ENCODE results near the gene KCNH2. TPM values are rescaled to one million over a fixed set of nuclear protein-coding genes. Genes with fewer than 3 reads are reported as not detected.
A peak's percentile ranks its signal among the peaks of the same experiment; 100 is the strongest.

Gene KCNH2
- total RNA-seq, 1 donor from 2014 or later, result 0.37 TPM

DNA sequence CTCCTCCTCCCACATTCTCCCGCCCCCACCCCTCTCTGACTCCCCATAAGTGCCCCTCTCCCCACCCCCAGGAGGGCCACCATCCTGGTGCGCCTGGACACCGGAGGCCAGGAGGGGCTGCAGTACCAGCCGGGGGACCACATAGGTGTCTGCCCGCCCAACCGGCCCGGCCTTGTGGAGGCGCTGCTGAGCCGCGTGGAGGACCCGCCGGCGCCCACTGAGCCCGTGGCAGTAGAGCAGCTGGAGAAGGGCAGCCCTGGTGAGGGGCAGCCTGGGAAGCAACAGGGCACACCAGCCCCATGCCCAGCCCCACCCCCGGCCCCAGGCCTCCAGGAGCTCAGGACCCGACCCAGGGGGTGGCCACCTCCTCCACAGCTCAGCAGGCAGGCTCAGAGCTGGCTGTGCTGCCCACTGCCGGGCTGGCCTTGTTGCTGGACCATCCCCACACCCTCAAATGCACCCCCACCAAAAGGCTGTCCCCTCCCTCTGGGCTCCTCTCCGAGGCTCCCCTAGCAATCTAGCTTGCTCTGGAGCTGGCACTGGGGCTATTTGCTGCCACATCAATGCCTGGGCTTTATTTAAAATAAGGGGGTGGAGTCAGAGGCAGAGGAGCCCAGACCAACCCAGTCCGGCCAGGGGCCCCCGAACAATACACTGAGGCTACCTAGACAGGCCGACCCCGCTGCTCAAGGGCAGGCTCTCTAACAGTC, 31.4 kb upstream of the KCNH2 start:
- Mint-ChIP-seq H3K4me1 (peaks cover 51% of the 10 kb centered on the region), H3K9me3 (no peaks in the 10 kb centered on the region), H3K4me3 (peak overlapping the region; percentile 84), H3K36me3 (ENCODE audit: low read depth) (peaks cover 7% of the 10 kb centered on the region), H3K27me3 (no peaks in the 10 kb centered on the region), H3K27ac (no peak overlapping the region)
- intact Hi-C loops (cut with micrococcal nuclease), result loop anchor here (2.0 to 5.0 kb wide), 5 partner anchors 13 to 687 kb away; partner anchors contain the start of genes ACTR3C, FASTK, KCNH2 and LRRC61
- DNase-seq, result no peak

DNA sequence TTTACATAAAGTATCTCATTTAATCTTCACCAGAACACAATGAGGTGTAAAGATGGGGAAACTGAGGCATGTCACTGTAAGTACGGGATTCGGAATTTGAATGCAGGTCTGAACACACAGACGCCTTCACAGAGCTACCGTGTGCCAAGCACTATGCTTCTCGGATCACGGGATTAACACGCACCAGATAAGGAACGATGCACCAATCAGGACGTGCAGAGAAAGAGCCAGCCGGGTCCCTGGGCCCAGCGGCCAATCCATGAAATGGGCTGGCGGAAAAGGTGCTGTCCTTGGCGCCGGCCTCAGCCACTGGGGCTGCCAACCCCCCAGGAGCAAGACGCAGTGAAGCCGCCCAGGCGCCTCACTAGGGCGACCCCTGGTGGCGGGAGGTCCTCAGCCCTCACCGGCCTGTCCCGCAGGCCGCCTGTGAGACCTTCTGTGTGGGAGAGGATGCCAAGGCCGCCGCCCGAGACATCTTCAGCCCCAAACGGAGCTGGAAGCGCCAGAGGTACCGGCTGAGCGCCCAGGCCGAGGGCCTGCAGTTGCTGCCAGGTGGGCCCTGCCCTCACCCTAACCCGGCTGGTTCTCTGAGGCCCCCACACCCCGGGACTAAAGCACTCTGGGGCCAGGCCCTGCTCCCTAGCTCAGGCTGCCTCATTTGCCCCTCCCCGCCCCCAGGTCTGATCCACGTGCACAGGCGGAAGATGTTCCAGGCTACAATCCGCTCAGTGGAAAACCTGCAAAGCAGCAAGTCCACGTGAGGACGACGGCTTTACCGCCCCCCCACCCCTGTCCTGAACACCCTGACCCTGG, 30.6 kb upstream of the KCNH2 start:
- DNase-seq, result peak; percentile 92
- Mint-ChIP-seq H3K9me3 (no peaks in the 10 kb centered on the region), H3K4me3 (peak overlapping the region; percentile 84), H3K36me3 (ENCODE audit: low read depth) (peaks cover 5% of the 10 kb centered on the region), H3K27me3 (no peaks in the 10 kb centered on the region), H3K4me1 (peaks cover 46% of the 10 kb centered on the region), H3K27ac (peak overlapping the region; percentile 90)
- intact Hi-C loops (cut with micrococcal nuclease), result loop anchor here (2.0 kb wide), 1 partner anchor 686 kb away; the partner anchor contains the start of genes ACTR3C and LRRC61

DNA sequence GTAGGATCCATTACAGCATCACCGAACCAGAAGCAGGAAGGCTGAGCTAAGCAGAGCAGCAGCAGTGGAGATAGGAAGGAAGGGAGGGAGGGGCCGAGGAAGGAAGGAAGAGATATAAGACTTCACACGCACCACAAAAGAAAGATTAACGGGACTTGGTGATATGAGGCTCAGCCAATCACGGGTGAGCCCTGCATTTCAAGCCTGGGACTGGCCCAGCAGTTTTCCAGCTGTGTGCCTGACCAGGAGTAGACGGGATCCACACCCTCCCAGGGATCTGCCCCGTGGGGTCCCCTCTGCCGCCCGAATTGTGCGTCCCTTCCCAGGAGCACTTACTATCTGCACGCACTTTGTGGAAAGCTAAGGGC, 30.0 kb upstream of the KCNH2 start:
- peaks cover 44% of the 10 kb centered on the region for H3K4me1 Mint-ChIP-seq
- peak overlapping the region; percentile 90 for H3K27ac Mint-ChIP-seq
- intact Hi-C loops (cut with micrococcal nuclease), result loop anchor here (2.0 kb wide), 1 partner anchor 685 kb away; the partner anchor contains the start of genes ACTR3C and LRRC61
- H3K36me3 Mint-ChIP-seq (ENCODE audit: low read depth), result peaks cover 5% of the 10 kb centered on the region
- H3K27me3 Mint-ChIP-seq, result no peaks in the 10 kb centered on the region
- no peaks in the 10 kb centered on the region for H3K9me3 Mint-ChIP-seq
- peak; percentile 80 for DNase-seq
- peak overlapping the region; percentile 84 for H3K4me3 Mint-ChIP-seq

DNA sequence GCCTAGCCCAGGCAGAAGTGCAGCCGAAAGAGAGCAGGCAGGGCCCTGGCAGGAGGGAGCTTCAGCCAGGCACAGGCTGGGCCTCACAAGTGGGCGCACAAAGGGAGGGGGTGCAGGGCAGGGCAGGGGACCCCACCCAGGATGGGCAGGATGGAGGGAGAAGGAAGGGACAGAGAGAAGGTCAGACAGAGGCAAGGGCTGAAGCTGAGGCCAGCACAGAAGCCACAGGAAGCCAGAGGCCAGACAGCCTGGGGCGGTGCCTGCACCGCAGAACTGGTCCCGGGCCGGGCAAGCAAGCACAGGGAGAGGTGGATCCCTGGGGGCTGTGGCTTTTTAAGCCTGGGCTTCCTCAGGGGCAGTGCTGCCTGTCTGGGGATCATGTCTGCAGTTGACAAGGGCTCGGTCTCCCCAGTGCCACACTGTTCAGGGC, 29.4 kb upstream of the KCNH2 start:
- no peaks in the 10 kb centered on the region for H3K9me3 Mint-ChIP-seq
- no peak for DNase-seq
- peak overlapping the region; percentile 90 for H3K27ac Mint-ChIP-seq
- intact Hi-C loops (cut with micrococcal nuclease), result no loop called here
- peaks cover 2% of the 10 kb centered on the region for H3K36me3 Mint-ChIP-seq (ENCODE audit: low read depth)
- peaks cover 38% of the 10 kb centered on the region for H3K4me1 Mint-ChIP-seq
- peak overlapping the region; percentile 84 for H3K4me3 Mint-ChIP-seq
- no peaks in the 10 kb centered on the region for H3K27me3 Mint-ChIP-seq

DNA sequence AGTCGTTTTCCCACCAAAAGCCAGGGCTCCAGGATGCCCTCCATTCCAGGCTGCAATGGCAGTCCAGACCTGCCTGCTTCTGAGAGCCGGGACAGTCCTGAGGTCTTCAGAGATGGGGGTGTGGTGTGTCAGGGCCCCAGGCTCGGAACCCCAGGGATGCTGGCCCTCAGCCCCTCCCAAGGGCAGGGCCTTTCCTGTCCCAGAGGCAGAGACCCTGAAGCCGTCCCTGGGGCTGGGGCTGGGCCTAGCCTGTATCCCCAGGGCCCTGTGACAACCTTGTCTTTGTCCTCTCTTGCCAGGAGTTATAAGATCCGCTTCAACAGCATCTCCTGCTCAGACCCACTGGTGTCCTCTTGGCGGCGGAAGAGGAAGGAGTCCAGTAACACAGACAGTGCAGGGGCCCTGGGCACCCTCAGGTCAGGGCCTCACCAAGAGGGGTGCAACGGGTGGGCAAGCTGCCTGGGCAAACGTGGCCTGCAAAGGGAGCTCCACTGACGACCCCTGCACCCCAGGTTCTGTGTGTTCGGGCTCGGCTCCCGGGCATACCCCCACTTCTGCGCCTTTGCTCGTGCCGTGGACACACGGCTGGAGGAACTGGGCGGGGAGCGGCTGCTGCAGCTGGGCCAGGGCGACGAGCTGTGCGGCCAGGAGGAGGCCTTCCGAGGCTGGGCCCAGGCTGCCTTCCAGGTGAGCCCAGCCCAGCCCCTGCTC, 28.6 kb upstream of the KCNH2 start:
- intact Hi-C loops (cut with micrococcal nuclease), result no loop called here
- Mint-ChIP-seq H3K36me3 (ENCODE audit: low read depth) (no peaks in the 10 kb centered on the region), H3K9me3 (no peaks in the 10 kb centered on the region), H3K4me1 (peaks cover 31% of the 10 kb centered on the region), H3K4me3 (no peak overlapping the region), H3K27ac (no peak overlapping the region), H3K27me3 (no peaks in the 10 kb centered on the region)
- DNase-seq, result no peak

GRCh38 chr7:151005566-151005965, 27.4 kb upstream of the KCNH2 start:
- Mint-ChIP-seq H3K4me1 (peaks cover 22% of the 10 kb centered on the region), H3K36me3 (ENCODE audit: low read depth) (no peaks in the 10 kb centered on the region), H3K27me3 (no peaks in the 10 kb centered on the region), H3K27ac (no peak overlapping the region), H3K9me3 (no peaks in the 10 kb centered on the region), H3K4me3 (no peak overlapping the region)
- no peak for DNase-seq
- intact Hi-C loops (cut with micrococcal nuclease), result no loop called here

- H3K9me3 Mint-ChIP-seq, result no peaks in the 10 kb centered on the region
- H3K4me3 Mint-ChIP-seq, result no peak overlapping the region
- H3K4me1 Mint-ChIP-seq, result peaks cover 15% of the 10 kb centered on the region
- intact Hi-C loops (cut with micrococcal nuclease), result no loop called here
- H3K27me3 Mint-ChIP-seq, result no peaks in the 10 kb centered on the region
- no peak overlapping the region for H3K27ac Mint-ChIP-seq
- no peak for DNase-seq
- no peaks in the 10 kb centered on the region for H3K36me3 Mint-ChIP-seq (ENCODE audit: low read depth)
These were observed 25.5 kb upstream of the KCNH2 start for GRCh38 chr7:151003572-151003971.

GRCh38 chr7:151001546-151001945, 23.4 kb upstream of the KCNH2 start:
- Mint-ChIP-seq H3K9me3 (no peaks in the 10 kb centered on the region), H3K27ac (no peak overlapping the region), H3K4me3 (no peak overlapping the region), H3K27me3 (no peaks in the 10 kb centered on the region), H3K36me3 (ENCODE audit: low read depth) (no peaks in the 10 kb centered on the region), H3K4me1 (peaks cover 4% of the 10 kb centered on the region)
- DNase-seq, result no peak
- intact Hi-C loops (cut with micrococcal nuclease), result no loop called here

DNA sequence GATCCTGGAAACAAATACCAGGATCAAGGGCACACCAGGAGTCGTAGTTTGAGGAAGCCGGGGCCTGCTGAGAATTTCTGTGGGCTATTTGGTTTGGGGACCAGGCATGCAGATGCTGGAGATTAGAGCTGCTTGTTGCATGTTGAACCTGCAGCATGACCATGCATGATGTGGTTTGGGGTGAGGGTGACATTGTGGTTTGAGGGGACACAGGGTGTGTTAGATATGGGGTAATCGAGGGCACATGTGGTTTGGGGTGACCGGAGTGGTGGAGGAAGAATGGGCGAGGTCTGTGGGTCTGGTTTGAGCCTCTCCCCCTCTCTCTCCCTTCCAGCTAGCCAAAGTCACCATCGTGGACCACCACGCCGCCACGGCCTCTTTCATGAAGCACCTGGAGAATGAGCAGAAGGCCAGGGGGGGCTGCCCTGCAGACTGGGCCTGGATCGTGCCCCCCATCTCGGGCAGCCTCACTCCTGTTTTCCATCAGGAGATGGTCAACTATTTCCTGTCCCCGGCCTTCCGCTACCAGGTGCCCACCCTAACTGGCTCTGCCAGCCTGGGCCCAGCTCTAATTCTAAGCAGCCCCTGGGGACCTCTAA, 22.9 kb upstream of the KCNH2 start:
- intact Hi-C loops (cut with micrococcal nuclease), result no loop called here
- no peaks in the 10 kb centered on the region for H3K27me3 Mint-ChIP-seq

DNA sequence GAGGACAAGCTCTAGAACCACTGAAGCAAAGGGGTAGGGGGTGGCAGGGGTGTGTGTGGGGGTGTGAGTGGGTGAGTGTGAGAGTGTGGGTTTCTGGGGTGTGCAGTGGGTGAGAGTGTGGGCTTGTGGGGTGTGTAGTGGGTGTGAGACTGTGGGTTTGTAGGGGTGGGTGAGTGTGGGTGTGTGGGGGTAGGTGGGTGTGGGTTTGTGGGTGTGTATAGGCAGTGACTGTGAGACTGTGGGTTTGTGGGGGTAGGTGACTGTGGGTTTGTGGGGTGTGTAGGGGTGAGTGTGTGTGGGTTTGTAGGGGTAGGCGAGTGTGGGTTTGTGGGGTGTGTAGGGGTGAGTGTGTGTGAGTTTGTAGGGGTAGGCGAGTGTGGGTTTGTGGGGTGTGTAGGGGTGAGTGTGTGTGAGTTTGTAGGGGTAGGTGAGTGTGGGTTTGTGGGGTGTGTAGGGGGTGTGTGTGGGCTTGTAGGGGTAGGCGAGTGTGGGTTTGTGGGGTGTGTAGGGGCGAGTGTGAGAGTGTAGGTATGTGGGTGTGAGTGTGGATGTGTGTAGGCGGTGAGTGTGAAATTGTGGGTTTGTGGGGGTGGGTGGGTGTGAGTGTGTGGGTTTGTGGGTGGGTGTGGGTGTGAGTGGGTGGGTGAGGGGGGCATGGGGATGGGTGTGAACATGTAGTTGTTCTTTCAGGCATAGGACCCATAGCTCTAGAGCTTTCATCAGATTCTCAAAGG, 21.5 kb upstream of the KCNH2 start:
- Mint-ChIP-seq H3K36me3 (ENCODE audit: low read depth) (no peaks in the 10 kb centered on the region), H3K27ac (no peak overlapping the region), H3K9me3 (no peaks in the 10 kb centered on the region), H3K27me3 (no peaks in the 10 kb centered on the region), H3K4me1 (peaks cover 6% of the 10 kb centered on the region), H3K4me3 (no peak overlapping the region)
- no peak for DNase-seq
- intact Hi-C loops (cut with micrococcal nuclease), result no loop called here

More for the DNA sequence above, 22.9 kb upstream of the KCNH2 start:
- Mint-ChIP-seq H3K4me3 (no peak overlapping the region), H3K36me3 (ENCODE audit: low read depth) (no peaks in the 10 kb centered on the region), H3K9me3 (no peaks in the 10 kb centered on the region), H3K27ac (no peak overlapping the region), H3K4me1 (peaks cover 4% of the 10 kb centered on the region)
- no peak for DNase-seq

GRCh38 chr7:150999001-150999400, 20.9 kb upstream of the KCNH2 start:
- H3K4me1 Mint-ChIP-seq, result peaks cover 9% of the 10 kb centered on the region
- no peaks in the 10 kb centered on the region for H3K27me3 Mint-ChIP-seq
- no peak overlapping the region for H3K27ac Mint-ChIP-seq
- intact Hi-C loops (cut with micrococcal nuclease), result no loop called here
- no peaks in the 10 kb centered on the region for H3K36me3 Mint-ChIP-seq (ENCODE audit: low read depth)
- no peak overlapping the region for H3K4me3 Mint-ChIP-seq
- no peak for DNase-seq
- H3K9me3 Mint-ChIP-seq, result no peaks in the 10 kb centered on the region

GRCh38 chr7:150998341-150998740, 20.2 kb upstream of the KCNH2 start:
- Mint-ChIP-seq H3K4me3 (no peak overlapping the region), H3K27ac (peak overlapping the region; percentile 70), H3K27me3 (no peaks in the 10 kb centered on the region), H3K4me1 (peaks cover 11% of the 10 kb centered on the region), H3K36me3 (ENCODE audit: low read depth) (no peaks in the 10 kb centered on the region), H3K9me3 (no peaks in the 10 kb centered on the region)
- intact Hi-C loops (cut with micrococcal nuclease), result no loop called here
- DNase-seq, result no peak

DNA sequence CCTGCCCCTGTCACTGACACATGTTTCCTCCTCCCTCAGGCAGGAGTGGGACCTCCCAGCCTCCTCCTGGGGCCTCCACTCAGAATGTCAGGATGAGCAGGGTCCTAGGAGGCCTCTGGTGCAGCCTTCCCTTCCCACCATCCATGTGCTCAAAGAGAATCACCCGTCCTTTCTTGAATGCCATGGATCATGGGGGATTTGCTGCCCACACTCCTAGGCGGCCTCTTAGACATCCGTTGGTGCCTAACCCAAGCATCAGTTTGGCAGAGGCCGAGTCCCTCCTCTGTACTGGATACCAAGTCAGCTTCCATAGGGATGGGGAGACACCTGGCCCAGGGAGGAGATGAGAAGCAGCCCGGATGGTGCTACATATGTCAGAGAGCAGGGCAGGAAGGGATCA, 19.7 kb upstream of the KCNH2 start:
- no peaks in the 10 kb centered on the region for H3K27me3 Mint-ChIP-seq
- H3K9me3 Mint-ChIP-seq, result no peaks in the 10 kb centered on the region
- intact Hi-C loops (cut with micrococcal nuclease), result loop anchor here (2.0 kb wide), 1 partner anchor 13 kb away; no protein-coding TSS in a partner anchor
- peaks cover 13% of the 10 kb centered on the region for H3K4me1 Mint-ChIP-seq
- H3K4me3 Mint-ChIP-seq, result no peak overlapping the region
- H3K36me3 Mint-ChIP-seq (ENCODE audit: low read depth), result no peaks in the 10 kb centered on the region
- peak overlapping the region; percentile 11 for H3K27ac Mint-ChIP-seq
- DNase-seq, result no peak

All from activated CD4-positive, alpha-beta T cell treated with anti-CD3 and anti-CD28 coated beads, Interleukin-2, amount 10 ng/mL, durations not matched to agents 24 days and 14 days (primary cell).